Measurements from ENCODE around the gene NPY4R2.
"Not testable (repeated sequence)": the region's sequence is repeated elsewhere in the genome, so short reads cannot be mapped to it uniquely, and the experiment has no call there.

Gene NPY4R2, protein sequence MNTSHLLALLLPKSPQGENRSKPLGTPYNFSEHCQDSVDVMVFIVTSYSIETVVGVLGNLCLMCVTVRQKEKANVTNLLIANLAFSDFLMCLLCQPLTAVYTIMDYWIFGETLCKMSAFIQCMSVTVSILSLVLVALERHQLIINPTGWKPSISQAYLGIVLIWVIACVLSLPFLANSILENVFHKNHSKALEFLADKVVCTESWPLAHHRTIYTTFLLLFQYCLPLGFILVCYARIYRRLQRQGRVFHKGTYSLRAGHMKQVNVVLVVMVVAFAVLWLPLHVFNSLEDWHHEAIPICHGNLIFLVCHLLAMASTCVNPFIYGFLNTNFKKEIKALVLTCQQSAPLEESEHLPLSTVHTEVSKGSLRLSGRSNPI

DNA sequence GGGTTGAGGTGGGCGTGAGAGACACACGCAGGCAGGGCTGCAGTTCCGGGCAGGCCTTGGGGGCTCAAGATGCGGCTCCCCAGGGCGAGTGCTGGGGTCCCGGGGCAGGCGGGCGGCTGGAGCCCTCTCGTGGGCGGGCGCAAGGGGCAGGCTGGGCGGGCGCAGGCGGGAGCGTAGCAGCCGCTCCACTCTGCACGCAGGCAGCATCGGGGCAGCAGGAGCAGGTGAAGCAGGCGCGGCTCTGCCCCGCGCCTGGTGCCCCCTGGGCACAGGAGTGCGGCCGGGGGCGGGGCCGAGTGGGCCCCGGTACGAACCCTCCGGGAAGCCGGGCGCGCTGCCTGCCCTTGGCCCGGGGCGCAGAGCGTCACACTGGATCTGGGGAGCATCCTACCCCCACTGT lies at the start of gene NPY4R2:
NPY4R2 (plus strand) TSS at position 188 of the 400 bp plus-strand sequence. CDS start 3,326 bp downstream, outside the sequence.
- not testable (repeated sequence) for H3K27me3 Mint-ChIP-seq (ENCODE audit: low read depth, poor library complexity); H3K27ac Mint-ChIP-seq; H3K4me1 Mint-ChIP-seq; H3K4me3 Mint-ChIP-seq; H3K36me3 Mint-ChIP-seq (ENCODE audit: low read depth); H3K9me3 Mint-ChIP-seq; DNase-seq

DNA sequence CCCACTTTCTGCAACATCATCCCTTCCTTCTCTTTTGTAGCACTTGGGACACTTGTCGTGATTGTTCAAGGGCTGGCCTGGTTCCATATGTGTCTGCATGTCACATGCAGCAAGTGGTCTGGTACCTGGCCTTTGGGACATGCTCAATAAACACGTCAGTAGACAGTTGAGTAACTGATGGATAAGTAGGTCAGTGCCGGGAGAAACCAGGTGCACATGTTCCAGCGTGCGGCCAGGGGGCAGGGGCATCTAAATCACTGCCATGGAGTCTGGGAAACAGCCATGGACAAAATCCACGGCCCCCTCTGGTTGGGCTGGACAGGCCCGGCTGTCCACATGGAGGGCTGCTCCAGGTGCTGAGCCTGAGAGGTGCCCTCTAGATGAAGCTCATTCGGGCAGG lies 47.6 kb upstream of the NPY4R2 start:
- H3K36me3 Mint-ChIP-seq (ENCODE audit: low read depth); H3K9me3 Mint-ChIP-seq; H3K4me3 Mint-ChIP-seq; H3K4me1 Mint-ChIP-seq; DNase-seq; H3K27me3 Mint-ChIP-seq (ENCODE audit: low read depth, poor library complexity); H3K27ac Mint-ChIP-seq: not testable (repeated sequence)

DNA sequence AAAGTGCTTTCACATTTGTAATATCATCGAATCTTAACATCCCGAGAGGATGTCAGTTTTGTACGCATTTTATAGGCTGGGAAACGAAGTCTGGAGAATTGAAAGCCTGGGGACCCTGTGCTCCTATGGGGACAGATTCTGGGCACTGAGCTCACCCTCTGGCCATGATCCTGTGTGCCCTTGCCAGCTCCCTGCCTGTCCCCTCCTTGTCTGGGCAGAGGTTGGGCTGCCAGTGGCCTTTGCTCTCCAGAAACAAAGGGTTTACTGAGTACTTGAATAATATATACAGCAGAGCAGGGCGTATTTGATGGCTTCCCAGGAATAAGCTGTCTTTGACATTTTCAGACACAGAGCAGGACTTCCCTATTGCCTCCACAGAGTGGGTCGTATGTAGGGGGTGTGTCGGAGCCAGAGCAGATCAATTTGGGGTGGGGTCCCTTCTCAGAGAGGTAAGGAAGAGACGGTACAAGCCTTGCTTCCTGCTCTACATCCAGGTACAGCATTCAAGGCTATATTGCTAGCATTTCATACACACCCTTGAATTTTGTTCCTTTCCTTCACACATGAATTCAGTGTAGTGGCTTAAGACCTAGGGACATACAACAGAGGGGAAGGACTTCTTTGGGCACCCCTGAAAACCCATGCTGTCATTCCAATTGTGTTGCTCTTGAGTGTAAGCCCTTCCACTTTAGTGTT lies 46.8 kb upstream of the NPY4R2 start:
- not testable (repeated sequence) for H3K36me3 Mint-ChIP-seq (ENCODE audit: low read depth); H3K27me3 Mint-ChIP-seq (ENCODE audit: low read depth, poor library complexity); H3K27ac Mint-ChIP-seq; H3K4me1 Mint-ChIP-seq; H3K9me3 Mint-ChIP-seq; H3K4me3 Mint-ChIP-seq; DNase-seq

DNA sequence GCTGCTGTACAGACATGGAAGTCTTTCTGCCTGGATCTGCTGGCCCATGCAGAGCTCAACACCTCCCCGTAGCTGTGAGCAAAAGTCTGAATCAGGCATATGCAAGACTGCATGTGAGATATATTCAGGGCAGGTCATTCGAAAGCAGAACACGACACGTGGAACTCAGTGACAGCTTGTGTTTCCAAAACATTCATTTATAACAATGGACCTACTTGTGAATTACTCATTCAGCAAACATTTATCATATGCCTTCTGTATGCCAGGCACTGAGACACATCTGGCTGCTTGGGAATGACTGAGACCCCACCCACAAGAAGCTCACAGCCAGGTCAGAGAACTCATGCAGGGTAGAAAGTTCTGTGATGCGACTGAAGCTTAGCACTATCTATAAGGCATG lies 46.2 kb upstream of the NPY4R2 start:
- H3K36me3 Mint-ChIP-seq (ENCODE audit: low read depth); H3K4me3 Mint-ChIP-seq; DNase-seq; H3K4me1 Mint-ChIP-seq; H3K27me3 Mint-ChIP-seq (ENCODE audit: low read depth, poor library complexity); H3K27ac Mint-ChIP-seq; H3K9me3 Mint-ChIP-seq: not testable (repeated sequence)

DNA sequence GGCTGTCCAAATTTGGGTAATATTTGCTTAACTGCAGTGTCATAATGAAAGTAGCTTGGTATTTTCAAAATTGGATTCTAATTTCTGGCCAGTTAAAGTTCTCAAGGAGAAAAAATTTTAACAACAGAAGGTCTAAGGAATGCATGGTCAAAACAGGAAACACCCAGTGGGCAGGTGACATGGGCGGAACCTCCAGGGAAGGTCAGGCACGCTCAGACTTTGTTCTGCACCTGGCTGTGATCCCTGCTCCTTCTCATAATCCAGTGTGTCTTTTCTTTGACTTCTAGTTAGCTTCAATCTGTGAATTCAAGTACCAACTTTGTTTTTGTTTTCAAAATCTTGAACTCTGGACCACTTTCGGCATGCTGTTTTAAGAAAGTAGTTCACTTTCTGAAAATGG lies 34.2 kb upstream of the NPY4R2 start:
- not testable (repeated sequence) for H3K27ac Mint-ChIP-seq; H3K27me3 Mint-ChIP-seq (ENCODE audit: low read depth, poor library complexity); H3K9me3 Mint-ChIP-seq; H3K4me3 Mint-ChIP-seq; DNase-seq; H3K36me3 Mint-ChIP-seq (ENCODE audit: low read depth); H3K4me1 Mint-ChIP-seq

DNA sequence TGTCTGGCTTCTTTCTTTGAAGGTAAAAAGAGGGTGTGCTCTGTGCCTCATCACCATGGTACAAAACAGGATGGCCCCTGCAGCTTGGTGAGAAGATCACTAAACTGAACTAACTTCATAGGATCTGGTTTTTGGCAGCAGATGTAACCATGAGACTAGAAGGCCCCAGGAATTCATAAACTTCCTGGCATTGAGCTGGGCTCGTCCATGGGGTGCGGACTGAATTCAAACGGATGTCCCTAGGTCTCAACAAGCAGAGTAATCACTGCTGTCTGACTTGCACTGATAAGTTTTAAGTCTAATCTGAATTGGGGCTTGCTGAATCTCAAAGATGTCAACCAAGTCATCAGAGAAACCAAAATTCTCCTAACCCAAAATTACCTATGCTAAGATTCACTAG lies 33.5 kb upstream of the NPY4R2 start:
- not testable (repeated sequence) for H3K27me3 Mint-ChIP-seq (ENCODE audit: low read depth, poor library complexity); H3K36me3 Mint-ChIP-seq (ENCODE audit: low read depth); H3K9me3 Mint-ChIP-seq; H3K27ac Mint-ChIP-seq; DNase-seq; H3K4me3 Mint-ChIP-seq; H3K4me1 Mint-ChIP-seq

DNA sequence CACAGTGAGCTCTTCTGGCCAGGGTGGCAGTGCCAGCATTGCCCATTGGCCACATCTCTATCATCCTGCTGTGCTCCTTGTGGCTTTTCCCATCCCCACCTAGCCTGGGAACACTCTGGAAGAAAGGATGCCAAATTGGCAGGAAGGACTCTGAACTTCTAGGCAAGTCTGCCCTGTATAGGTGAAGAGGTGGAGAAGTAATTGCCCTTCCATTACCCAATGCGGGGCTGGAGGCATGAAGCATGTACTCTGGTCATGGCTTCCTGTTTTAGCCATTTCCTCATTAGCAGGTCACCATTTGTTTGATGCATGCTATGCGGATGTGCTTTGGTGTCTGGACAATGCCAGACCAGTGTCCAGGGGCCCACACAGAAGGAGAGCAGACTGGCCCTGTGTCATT lies 32.1 kb upstream of the NPY4R2 start:
- not testable (repeated sequence) for H3K27me3 Mint-ChIP-seq (ENCODE audit: low read depth, poor library complexity); H3K4me1 Mint-ChIP-seq; H3K4me3 Mint-ChIP-seq; H3K27ac Mint-ChIP-seq; H3K9me3 Mint-ChIP-seq; H3K36me3 Mint-ChIP-seq (ENCODE audit: low read depth); DNase-seq

DNA sequence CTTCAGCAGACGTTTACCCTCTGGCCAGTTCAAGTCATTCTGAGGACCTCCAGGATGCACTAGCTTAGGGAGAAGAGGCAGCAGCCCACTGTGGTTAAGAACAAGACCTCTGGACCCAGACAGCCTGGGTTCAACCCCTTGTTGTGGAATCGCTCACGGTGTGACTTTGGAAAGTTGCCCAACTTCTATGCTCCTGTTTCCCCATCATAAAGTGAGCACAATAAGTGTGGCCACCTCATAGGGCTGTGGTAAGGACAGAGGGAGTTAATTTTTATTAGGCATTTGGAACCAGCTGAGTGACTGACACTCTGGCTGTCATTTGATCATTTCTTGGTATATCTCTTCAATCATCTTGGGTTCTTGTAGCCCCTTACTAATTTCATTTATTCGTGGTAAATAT lies 31.6 kb upstream of the NPY4R2 start:
- H3K27ac Mint-ChIP-seq: not testable (repeated sequence)

DNA sequence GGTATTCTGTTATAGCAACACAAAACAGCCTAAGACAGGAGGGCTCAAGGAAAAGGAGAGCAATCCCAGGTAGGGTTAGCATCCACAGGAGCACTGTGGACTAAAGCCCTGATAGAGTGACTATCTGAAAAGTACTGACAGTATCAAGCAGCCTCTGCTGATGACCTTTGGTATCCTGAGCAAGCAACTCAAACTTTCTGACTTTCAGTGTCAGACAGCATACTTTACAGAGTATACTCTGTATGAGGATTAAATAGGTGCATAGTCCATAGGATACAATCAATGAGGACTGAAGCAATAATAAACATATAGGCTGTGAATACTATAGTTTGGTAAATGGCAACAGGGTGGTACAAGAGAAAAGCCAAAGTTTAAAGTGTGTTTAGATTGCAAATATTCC lies 27.7 kb upstream of the NPY4R2 start:
- DNase-seq; H3K4me3 Mint-ChIP-seq; H3K27ac Mint-ChIP-seq; H3K9me3 Mint-ChIP-seq; H3K4me1 Mint-ChIP-seq; H3K36me3 Mint-ChIP-seq (ENCODE audit: low read depth); H3K27me3 Mint-ChIP-seq (ENCODE audit: low read depth, poor library complexity): not testable (repeated sequence)

More for the DNA sequence above, 31.6 kb upstream of the NPY4R2 start:
- H3K36me3 Mint-ChIP-seq (ENCODE audit: low read depth); H3K9me3 Mint-ChIP-seq; H3K4me1 Mint-ChIP-seq; H3K27me3 Mint-ChIP-seq (ENCODE audit: low read depth, poor library complexity); H3K4me3 Mint-ChIP-seq; DNase-seq: not testable (repeated sequence)

DNA sequence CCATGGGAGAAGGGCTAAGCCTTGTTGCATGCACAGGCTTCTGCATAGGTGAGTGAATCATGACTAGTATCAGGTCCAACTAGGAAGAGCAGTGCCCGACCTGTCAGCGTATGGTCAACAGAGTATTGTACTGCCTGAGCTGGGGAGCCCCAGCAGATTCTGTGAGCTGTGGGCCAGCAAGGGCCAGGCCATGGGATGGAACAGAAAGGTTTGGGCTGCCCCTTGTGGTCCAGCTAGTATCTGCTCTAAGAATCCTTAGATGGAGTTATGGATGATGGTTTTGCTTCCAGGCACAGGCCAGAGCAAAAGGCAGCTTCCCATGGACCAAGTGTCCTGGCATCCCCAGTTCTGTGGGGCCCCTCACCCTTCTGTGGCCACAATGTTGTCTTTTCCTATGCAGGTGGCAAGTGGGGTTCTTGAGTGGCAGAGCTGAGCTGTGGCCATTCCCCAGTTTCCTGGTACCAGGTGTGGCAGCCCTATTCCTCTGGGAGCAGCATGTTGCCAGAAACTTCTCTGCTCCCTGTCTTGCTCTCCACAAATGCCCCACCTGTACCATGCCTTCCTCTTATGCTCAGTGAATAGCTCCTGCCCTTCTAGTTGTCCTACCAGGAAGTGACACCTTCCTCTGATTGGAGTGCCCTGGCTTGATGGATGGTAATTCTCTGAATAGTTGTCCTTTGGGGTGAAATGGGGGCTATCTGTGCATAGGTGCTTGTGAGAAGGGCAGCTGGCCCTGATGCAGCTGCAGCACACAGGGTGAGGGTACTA lies 25.8 kb upstream of the NPY4R2 start:
- not testable (repeated sequence) for H3K27ac Mint-ChIP-seq; H3K27me3 Mint-ChIP-seq (ENCODE audit: low read depth, poor library complexity); H3K9me3 Mint-ChIP-seq; H3K4me3 Mint-ChIP-seq; H3K36me3 Mint-ChIP-seq (ENCODE audit: low read depth); H3K4me1 Mint-ChIP-seq; DNase-seq

DNA sequence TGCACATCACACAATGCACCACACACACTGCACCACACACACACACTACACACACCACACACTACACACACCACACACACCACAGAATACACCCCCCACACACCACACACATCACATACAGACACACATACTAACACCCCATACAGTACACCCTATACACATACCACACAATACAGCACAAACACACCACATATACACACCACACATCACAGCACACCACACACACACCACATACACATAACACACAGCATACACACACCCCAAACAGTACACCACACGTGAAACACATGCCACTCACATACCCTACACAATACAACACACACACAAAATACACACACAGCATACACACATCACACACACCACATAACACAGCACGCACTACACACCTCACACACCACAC lies 23.9 kb upstream of the NPY4R2 start:
- peak overlapping the region; percentile 1 for H3K27ac Mint-ChIP-seq
- H3K27me3 Mint-ChIP-seq (ENCODE audit: low read depth, poor library complexity); H3K36me3 Mint-ChIP-seq (ENCODE audit: low read depth); H3K4me3 Mint-ChIP-seq; H3K9me3 Mint-ChIP-seq; DNase-seq; H3K4me1 Mint-ChIP-seq: not testable (repeated sequence)

DNA sequence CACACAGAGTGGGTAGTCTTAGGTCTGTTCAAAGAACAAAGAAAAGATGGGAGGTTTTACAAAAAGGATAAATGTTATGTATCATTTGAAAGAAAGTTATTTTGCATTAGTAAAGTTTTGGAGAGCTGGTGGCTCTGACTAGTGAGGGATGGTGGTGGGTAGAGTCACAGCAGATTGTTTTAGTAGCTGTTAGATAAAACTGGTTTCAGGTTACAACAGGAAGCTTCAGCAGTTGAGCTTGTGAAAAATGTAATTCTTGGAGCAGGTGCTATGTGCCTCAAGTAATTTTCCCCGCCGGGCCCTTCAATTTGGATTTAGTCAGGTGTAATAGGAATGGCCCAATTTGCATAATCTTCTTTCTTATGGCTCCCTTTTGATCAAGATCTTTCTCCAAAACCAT lies 20.6 kb upstream of the NPY4R2 start:
- H3K9me3 Mint-ChIP-seq; H3K36me3 Mint-ChIP-seq (ENCODE audit: low read depth); H3K4me1 Mint-ChIP-seq: not testable (repeated sequence)

DNA sequence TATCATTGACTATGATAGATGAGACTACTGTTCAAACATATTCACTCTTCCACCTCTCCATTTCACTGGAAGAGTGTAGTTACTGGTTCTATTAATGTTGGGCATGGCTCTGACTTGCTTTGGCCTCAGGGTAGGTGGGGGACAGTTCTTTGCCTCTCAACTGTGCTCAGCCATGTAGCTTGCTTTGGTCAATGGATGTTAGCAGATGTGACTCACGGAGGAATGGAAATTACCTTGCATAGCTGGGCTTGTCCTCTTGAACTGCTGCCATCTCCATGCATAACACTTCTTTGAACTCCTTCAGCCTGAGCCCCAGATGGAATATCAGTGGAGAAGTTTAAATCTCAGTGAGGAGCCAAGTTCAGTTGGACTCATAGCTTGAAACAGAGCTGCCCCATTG lies 9.1 kb upstream of the NPY4R2 start:
- H3K4me1 Mint-ChIP-seq; DNase-seq; H3K27me3 Mint-ChIP-seq (ENCODE audit: low read depth, poor library complexity); H3K9me3 Mint-ChIP-seq; H3K27ac Mint-ChIP-seq; H3K36me3 Mint-ChIP-seq (ENCODE audit: low read depth); H3K4me3 Mint-ChIP-seq: not testable (repeated sequence)

More for the DNA sequence above, 20.6 kb upstream of the NPY4R2 start:
- H3K27me3 Mint-ChIP-seq (ENCODE audit: low read depth, poor library complexity); H3K4me3 Mint-ChIP-seq; H3K27ac Mint-ChIP-seq; DNase-seq: not testable (repeated sequence)

DNA sequence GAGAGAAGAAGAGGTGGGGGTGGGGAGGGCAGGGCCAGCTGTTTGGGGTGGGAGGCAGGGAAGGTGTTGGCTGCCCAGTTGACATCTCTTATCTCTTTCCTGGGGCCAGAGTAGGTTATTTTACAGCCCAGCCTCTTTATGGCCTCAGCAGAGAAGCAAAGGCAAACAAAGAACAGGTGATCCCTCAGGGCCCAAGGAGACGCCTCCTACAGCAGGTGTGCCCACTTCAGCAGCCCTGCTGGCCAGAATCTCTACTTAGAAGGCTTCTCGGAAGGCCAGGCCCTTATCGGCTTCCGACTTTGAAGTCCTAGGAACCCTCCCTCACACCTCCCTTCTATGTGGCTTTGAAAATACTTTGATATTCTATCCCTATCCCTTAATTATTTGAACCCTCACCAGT lies 8.0 kb upstream of the NPY4R2 start:
- DNase-seq; H3K27ac Mint-ChIP-seq; H3K27me3 Mint-ChIP-seq (ENCODE audit: low read depth, poor library complexity); H3K4me1 Mint-ChIP-seq; H3K9me3 Mint-ChIP-seq; H3K36me3 Mint-ChIP-seq (ENCODE audit: low read depth); H3K4me3 Mint-ChIP-seq: not testable (repeated sequence)
